ENCODE measurements around the gene UBLCP1.

The UBLCP1 gene

DNA sequence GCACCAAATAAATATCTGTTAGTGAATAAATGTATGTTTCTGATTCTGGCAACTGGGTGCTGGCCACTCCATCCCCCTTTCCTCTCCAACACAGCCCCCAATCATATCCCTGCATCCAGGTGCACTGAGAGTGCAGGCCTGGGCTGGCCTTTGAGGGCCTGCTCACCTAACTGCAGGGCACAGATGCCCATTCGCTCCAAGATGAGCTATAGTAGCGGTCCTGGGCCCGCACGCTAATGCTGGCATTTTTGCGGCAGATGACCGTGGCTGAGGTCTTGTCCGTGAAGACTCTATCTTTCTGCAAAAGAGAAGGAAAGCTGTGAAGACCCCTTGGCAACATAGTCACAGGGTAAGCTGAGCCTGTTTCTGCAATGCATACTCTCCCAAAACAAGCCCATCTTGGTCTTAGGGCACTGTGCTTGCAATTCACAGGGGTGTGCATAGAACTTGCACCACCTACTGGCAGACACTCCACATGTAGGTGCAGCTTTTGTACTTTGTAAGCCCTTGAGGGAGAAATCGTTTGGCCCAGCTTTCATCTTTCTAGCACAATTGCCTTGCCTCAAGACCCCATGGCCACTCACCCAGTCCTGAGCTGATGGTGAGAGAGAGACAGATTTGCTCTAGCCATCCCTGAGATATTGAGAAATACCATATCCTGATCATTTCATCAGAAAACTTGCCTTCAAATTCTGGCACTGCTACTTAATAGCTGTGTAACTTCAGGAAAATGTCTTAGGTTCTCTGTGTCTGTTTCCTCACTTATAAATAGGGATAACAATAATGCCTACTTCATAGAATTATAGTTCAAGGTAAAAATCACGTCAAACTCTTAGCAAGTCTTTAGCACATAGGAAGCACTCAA is 53.7 kb downstream of the UBLCP1 start:
- peak in 1 of 2 experiments; percentile 40 for DNase-seq

DNA sequence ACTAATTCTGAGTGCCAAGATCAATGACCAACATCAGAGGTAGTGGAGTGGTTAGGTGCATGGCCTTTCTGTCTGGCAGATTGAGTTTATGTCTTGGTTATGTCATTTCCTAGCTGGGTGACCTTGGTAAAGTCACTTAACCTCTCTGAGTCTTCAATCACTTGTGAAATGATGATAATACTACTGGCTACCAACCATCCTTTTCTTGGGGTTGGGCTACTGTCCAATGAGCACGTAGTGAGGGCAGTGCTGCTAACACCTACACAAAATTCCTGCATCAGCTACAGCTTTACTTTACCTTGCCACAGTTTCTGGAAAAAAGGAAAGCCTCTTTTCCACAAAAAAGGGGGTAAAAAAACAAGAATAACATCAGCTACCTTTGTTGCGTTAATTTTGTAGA is 54.8 kb downstream of the UBLCP1 start:
- DNase-seq, result no peak

DNA sequence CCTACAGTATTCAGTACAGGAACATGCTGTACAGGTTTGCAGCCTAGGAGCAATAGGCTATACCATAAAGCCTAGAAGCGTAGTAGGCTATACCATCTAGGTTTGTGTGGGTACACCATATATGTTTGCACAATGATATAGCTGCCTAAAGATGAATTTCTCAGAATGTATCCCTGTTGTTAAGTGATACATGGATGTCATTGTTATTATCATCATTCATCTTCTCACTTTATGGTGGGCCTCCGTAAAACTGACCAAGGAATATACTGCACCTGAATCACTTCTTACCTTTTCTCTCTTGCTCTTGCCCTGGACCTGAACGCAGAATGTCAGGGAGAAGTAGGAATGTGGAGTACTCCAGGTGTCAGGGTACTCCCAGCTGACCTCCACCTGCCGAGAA is 55.4 kb downstream of the UBLCP1 start:
- no peak for DNase-seq

DNA sequence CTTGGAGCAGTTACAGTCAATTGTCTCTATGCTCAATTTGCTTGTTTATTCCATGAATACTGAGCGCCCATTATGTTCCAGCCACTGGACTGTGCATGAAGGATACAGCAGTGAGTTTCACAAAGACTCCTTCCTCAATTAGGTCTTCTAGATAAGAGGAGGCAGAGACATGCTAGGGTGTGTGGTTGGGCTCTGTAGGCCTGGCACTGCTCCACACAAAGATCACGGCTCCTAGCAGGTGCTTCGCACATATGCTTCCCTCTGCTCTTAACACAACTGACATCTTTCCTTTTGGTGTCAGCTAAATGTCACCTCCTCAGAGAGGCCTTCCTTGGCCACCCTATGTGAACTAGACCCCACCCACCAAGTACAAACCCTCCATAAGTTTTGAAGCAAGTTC is 56.3 kb downstream of the UBLCP1 start:
- DNase-seq, result no peak

DNA sequence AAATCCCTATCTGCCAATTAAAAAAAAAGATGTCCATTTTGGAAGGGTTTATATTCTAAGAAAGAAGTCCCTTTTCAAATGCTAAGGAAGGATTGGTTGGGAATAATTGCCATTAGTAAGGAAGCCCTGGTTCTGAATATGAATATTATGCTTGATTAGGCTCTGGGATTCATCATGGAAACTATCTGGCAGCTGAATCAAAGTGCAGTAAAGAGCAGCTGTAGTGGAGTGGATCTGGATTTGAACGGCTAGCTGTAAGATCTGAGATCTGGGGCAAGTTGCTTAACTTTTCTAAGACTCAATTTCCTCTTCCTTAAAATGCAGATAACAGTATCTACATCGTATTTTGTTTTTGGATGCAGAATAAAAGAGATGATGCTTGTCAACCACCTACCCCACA is 56.7 kb downstream of the UBLCP1 start:
- DNase-seq, result no peak

DNA sequence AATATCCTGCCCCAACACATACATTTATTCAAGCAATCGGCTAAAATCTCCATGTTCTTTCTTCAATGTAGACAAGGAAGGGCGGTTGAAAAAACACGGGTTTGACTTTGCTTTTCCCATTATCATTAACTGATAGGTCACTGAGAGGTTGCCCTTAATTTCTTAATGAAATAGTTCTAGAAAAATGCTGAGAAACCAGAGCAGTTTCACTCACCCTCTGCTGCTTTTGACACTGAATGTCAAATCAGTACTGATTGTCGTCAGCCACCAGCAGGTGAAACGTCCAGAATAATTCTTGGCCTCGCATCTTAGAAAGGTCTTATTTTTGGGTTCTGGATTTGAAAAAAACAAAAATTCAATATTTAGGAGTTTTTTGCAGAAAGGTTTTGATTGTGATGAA is 59.1 kb downstream of the UBLCP1 start:
- no peak for DNase-seq

DNA sequence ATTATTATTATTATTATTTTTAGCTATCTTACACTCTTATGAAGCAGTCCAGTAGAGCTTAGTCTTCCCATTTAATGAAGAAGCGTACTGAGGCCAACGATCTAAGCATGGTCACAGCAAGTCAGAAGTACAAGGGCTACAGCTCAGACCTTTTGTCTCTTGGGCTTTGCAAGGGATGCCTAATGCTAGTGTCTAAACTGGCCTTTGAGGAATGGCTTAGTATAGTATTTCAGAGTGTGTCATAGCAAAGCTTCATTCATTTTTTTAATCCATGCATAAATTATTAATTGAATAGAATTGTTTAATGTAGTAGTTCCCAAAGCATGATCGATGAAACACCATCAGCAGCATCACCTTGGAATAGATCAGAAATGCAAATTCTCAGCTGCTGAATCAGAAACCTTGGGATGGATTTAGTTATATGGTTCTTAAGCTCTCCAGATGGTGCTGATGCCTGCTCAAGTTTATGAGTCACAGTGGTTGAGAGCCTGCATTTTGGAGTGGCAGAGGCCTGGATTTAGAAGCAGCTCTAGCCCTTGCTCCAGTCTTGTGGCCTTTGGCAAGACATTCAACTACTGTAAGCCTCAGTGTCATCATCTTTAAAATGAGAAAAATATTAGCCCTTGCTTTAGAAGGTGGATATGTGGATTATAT is 61.1 kb downstream of the UBLCP1 start:
- no peak for DNase-seq

DNA sequence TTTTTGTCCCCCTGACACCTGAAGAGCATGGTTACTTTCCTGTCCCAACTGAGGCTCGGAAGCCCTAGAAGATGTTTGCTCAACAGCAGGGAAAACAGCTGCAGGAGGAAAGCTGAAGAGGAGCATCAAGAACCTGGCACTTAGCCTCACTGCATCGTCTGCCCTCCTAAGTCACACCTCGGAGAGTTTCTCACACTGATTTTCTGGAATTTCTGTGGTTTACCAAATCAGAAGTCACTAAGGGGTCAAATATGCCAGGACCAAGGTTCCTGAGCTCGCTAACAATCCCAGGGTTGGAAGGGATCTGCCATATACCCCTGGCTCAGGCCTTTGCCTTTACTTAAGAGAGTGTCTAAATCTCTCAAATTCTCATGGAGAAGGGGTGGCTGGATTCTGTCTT is 61.9 kb downstream of the UBLCP1 start:
- DNase-seq, result no peak

DNA sequence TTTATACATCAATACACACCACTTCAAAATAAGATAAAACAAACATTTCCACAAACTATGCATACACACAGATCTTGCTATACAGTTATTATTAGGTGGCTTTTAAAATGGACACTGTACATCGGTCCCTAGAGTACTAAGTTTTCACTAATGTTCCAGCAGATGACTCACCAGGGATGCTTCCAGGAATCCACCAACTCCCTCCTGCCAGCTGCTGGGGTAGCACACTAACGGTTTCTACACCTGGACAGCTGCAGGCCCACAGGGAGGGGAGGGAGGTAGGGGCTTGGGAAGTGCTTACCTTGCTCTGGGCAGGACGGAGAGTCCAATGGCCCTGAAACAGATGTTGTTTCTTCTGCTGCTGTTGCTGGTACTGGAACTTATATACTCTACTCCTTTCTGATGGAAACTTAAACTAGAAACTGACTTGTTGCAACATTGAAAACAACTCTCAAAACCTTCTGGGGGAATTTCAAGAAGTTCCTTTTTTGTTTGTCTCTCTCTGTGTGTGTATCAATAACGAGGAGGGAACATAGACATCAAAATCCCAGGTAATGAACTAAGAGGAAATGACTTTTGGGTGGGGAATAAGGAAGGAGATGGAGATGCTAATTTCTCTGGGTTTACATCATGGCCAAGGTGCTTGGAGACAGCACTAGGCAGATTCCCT is 67.2 kb downstream of the UBLCP1 start, which contains the start of gene IL12B:
Gene IL12B (minus strand): TSS at position 357 of the 670 bp plus-strand sequence. CDS start 3,705 bp downstream, outside the sequence.
- no peak for DNase-seq

DNA sequence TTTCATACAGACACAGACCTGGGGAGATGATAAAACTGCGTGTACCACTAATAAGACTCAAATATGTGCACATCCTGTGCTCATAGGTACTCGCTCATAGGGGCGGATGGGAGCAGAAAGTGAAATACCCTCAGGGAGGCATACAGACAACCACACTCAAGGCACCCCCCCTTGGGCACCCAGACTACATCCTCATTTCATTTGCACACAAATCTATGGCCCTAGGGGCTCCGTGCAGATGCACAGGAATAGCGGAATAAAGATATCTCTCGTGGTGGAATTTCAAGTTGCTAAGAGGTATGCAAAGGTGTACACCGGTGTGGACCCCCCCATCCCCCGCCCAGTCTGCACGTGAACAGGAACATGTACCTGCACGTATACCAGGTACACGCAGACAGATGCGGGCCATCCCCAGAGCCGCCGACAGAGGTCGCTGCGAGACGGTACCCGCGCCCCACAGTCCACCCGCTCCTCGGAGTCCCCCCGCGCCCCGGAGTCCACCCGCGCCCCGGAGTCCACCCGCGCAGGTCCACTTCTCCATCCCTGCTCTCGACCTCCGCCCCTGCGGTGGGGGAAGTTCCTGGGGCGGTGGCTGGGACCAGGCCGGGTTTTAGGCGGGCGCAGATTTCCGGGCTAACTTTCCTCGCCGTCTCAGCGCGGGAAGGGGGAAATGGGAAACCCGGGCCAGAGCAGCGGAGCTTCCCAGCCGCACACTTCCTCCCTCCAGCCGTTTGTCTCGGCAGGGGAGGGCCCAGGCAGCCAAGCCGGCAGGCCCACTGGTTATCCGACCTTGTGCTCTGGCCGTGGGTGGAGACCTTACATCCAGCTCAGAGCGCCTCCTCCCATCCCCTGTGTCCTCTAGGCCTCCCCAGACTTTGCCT is 68.2 kb downstream of the UBLCP1 start:
- peak; percentile 19 to 58 for DNase-seq

DNA sequence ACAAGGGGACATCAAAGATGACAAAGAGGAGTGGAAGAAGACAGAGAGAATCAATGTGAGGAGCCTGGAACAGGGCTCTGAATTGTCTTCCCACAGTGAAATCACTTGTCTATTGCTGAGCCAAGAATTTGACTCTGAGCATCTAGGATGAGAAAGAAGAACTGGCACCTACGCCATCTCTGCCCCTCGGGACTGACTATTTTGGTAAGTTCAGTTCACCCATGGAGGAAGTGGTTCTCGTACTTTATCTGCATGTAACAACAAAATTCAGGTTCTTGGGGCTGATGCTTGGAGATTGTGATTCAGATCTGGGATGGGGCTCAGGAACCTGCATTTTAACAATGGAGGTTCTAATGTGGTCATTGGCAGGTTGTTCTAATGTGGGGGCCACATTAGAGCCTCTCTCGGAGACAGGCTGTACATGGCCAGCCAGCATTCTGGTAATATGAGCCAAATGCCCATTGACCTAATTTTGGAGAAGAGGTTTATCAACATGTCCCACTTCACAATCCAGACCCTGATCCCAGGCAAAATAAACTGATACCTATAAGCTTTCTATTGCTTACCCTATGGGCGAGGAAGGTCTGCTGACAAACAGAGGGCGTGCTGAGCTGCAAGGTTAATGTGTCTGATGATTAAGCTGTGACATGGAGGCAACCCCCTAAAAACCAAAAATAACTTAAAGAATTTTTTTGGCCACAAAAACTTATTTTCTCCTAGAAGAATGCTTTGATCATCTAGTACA is 69.9 kb downstream of the UBLCP1 start:
- DNase-seq, result no peak

DNA sequence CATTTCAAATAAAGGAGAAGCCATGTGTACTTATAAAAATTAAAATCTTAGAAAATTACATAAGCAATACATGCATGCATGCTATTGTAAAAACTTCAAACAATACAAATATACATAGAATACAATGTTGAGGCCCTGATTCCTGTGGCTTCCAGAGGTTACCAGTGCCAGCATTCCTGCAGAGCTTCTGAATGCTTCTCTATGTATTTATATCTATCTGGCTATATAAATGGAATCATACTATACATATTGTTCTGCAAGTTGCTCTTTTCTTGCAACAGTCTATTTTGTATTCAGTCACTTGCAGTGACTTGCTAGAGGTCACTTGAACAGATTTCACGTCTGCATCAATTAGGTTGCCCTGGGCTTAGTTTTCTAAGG is 70.4 kb downstream of the UBLCP1 start:
- DNase-seq, result no peak

All from NCI-H526 (cell line).